HepG2 (cell line): Measurements from ENCODE around the gene ZNF184. TPM values are rescaled to one million over a fixed set of nuclear protein-coding genes. Genes with fewer than 3 reads are reported as not detected.

Experiments used
- AHR ChIP-seq: IDR thresholded peaks from 2 replicates; pipeline ENCODE4 v1.6.1; 2018; ENCODE audit warnings: missing genetic modification reagents, missing compliant biosample characterization
- FOXA1 ChIP-seq, 2 experiments: fragments of 450-650 bp in 1 of 2; sonication (generic) in 1 of 2; formaldehyde crosslinking in 1 of 2; IDR thresholded peaks; 2 replicates each; pipeline versions ENCODE4 v1.4.0 to v1.6.1; 2016 to 2020; ENCODE audit warnings: missing genetic modification reagents in 1 of 2
- FOXA3 ChIP-seq: IDR thresholded peaks from 2 replicates; pipeline ENCODE4 v1.6.1; 2016; ENCODE audit warnings: missing genetic modification reagents, missing compliant biosample characterization
- HNRNPH1 ChIP-seq: fragments of 200-400 bp; formaldehyde crosslinking; optimal IDR thresholded peaks from 2 replicates; pipeline ENCODE3; 2017; ENCODE audit warnings: mild to moderate bottlenecking, low read depth, low read length
- ISL2 ChIP-seq: sonication (generic); formaldehyde crosslinking; IDR thresholded peaks from 2 replicates; pipeline ENCODE4 v1.5.0; 2020; ENCODE audit warnings: missing genetic modification reagents
- LRRFIP1 ChIP-seq: sonication (generic); formaldehyde crosslinking; conservative IDR thresholded peaks from 2 replicates; pipeline ENCODE4 v1.4.0; 2020; ENCODE audit warnings: missing genetic modification reagents
- MAF1 ChIP-seq: sonication (generic); formaldehyde crosslinking; IDR thresholded peaks from 2 replicates; pipeline ENCODE4 v1.5.0; 2020; ENCODE audit warnings: missing genetic modification reagents, borderline replicate concordance
- MAZ ChIP-seq, 2 experiments: sonication (generic) in 1 of 2; formaldehyde crosslinking in 1 of 2; IDR thresholded peaks; 2 replicates each; pipeline versions ENCODE4 v1.5.0 to v1.6.1; 2012 to 2020; ENCODE audit warnings: low read depth in 2 of 2, mild to moderate bottlenecking in 2 of 2, borderline replicate concordance in 1 of 2, improper control_type of control experiment in 1 of 2, low read length in 1 of 2, missing genetic modification reagents in 1 of 2, moderate library complexity in 1 of 2
- MNT ChIP-seq: fragments of 450-650 bp; IDR thresholded peaks from 2 replicates; pipeline ENCODE4 v1.6.1; 2016
- MXD1 ChIP-seq: sonication (generic); formaldehyde crosslinking; IDR thresholded peaks from 2 replicates; pipeline ENCODE4 v1.4.0; 2020; ENCODE audit warnings: mild to moderate bottlenecking, missing genetic modification reagents
- NR3C1 ChIP-seq: sonication (generic); formaldehyde crosslinking; IDR thresholded peaks from 2 replicates; pipeline ENCODE4 v1.4.0; 2020; ENCODE audit warnings: missing genetic modification reagents
- SRY ChIP-seq: sonication (generic); formaldehyde crosslinking; IDR thresholded peaks from 2 replicates; pipeline ENCODE4 v1.8.0; 2022; ENCODE audit warnings: mild to moderate bottlenecking, missing genetic modification reagents
- TAF15 ChIP-seq: fragments of 200-400 bp; formaldehyde crosslinking; IDR thresholded peaks from one replicate; pipeline ENCODE4 v1.6.1; 2018; ENCODE audit warnings: mild to moderate bottlenecking, low read depth, low read length; ENCODE audit not compliant: poor library complexity, severe bottlenecking
- ZBTB20 ChIP-seq: sonication (generic); formaldehyde crosslinking; IDR thresholded peaks from 2 replicates; pipeline ENCODE4 v1.8.1; 2023; ENCODE audit warnings: missing genetic modification reagents, low read depth, mild to moderate bottlenecking, borderline replicate concordance
- ZBTB3 ChIP-seq: sonication (generic); formaldehyde crosslinking; IDR thresholded peaks from 2 replicates; pipeline ENCODE4 v1.4.0; 2020; ENCODE audit warnings: low read depth, mild to moderate bottlenecking, moderate library complexity, missing genetic modification reagents, borderline replicate concordance
- ZNF672 ChIP-seq: sonication (generic); formaldehyde crosslinking; IDR thresholded peaks from 2 replicates; pipeline ENCODE4 v1.8.1; 2022; ENCODE audit warnings: missing genetic modification reagents
- ZNF737 ChIP-seq: sonication (generic); formaldehyde crosslinking; IDR thresholded peaks from 2 replicates; pipeline ENCODE4 v1.5.0; 2020; ENCODE audit warnings: missing genetic modification reagents, mild to moderate bottlenecking, borderline replicate concordance
- ZNF749 ChIP-seq: sonication (generic); formaldehyde crosslinking; IDR thresholded peaks from 2 replicates; pipeline ENCODE4 v1.8.0; 2022; ENCODE audit warnings: mild to moderate bottlenecking, missing genetic modification reagents, moderate library complexity, borderline replicate concordance
- polyA plus RNA-seq, 8 experiments: library from polyadenylated mRNA; depleted of rRNA in 3 of 8; stranded (reverse) in 7 of 8; unstranded in 1 of 8; fragments of >200 nt; fragmentation: Illumina TruSeq in 4 of 8; extraction: Trizol in 4 of 8; gene quantifications; 2 replicates each; pipeline versions ENCODE4 v1.2.1 to v1.2.3, GENCODE V29; 2011 to 2016; ENCODE audit warnings: low read depth in 4 of 8, missing spikeins in 1 of 8, mixed read lengths in 1 of 8; ENCODE audit not compliant: insufficient read depth in 1 of 8
- total RNA-seq, 5 experiments: library from RNA; depleted of rRNA; stranded (reverse); fragments of >200 nt; fragmentation: Illumina TruSeq; extraction: Trizol; gene quantifications; 2 replicates each; pipeline ENCODE4 v1.2.3, GENCODE V29; 2016; ENCODE audit warnings: low read depth in 1 of 5
- TF ChIP-seq, protein P1 (sequence below): sonication (generic); formaldehyde crosslinking; IDR thresholded peaks from 2 replicates; pipeline ENCODE4 v1.4.0; 2020; ENCODE audit warnings: missing genetic modification reagents
- TF ChIP-seq, protein P2 (sequence below): sonication (generic); formaldehyde crosslinking; IDR thresholded peaks from 2 replicates; pipeline ENCODE4 v1.5.1; 2020; ENCODE audit warnings: missing genetic modification reagents, mild to moderate bottlenecking, borderline replicate concordance

The ZNF184 gene
- total and polyA plus RNA-seq, 2 of the 13 experiments (the other 11 are each of a cell fraction or from before 2014, with no cell fraction given): 2.1 to 10.1 TPM

DNA sequence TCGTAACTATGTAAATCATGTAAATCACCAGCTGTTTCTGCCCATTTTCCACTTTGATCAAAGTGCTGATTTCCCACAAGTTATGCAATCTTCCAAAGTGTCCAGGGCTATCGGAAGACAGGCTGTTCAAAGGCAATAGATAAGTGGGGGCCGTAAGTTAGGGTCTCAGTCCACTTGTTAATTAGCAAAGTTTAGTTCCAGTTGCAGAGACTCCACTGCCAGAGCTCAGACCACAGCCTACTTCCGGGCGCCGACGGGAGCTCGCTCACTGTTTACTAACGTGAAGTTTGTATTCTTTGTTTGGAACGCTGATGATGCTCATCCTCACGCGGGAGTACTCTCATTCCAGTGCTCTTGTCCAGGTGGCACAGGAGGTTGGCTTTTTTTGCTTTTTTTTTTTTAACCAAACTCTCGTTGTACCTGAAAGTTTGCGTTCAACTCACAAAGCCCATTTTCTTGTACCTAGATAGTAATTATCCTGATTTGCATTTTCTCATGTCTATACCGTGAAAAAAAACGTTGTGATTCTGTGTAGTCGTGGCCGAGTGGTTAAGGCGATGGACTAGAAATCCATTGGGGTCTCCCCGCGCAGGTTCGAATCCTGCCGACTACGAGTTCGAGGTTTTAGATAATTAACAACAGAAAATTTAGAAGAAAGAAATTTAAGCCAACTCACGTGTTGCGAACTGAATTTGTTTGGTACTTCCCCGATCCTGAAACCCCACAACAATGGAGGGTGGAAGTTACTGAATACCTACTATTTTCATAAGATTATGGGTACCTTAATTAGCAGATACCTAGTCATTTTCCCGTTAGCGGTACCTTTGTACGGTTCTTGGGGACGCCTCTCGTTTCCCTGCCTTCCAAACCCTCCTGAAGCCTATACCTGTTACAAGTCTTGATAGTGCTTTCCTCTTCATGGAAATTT lies 29.9 kb upstream of the ZNF184 start (continued):
- TF ChIP-seq, protein P1, sequence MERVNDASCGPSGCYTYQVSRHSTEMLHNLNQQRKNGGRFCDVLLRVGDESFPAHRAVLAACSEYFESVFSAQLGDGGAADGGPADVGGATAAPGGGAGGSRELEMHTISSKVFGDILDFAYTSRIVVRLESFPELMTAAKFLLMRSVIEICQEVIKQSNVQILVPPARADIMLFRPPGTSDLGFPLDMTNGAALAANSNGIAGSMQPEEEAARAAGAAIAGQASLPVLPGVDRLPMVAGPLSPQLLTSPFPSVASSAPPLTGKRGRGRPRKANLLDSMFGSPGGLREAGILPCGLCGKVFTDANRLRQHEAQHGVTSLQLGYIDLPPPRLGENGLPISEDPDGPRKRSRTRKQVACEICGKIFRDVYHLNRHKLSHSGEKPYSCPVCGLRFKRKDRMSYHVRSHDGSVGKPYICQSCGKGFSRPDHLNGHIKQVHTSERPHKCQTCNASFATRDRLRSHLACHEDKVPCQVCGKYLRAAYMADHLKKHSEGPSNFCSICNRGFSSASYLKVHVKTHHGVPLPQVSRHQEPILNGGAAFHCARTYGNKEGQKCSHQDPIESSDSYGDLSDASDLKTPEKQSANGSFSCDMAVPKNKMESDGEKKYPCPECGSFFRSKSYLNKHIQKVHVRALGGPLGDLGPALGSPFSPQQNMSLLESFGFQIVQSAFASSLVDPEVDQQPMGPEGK (CRISPR knock-in tag): peak; percentile 21
- no peak for TF ChIP-seq ZNF737 (CRISPR knock-in tag)
- TF ChIP-seq ZNF672 (CRISPR knock-in tag): no peak
- TF ChIP-seq TAF15: no peak
- no peak for TF ChIP-seq NR3C1 (CRISPR knock-in tag)
- no peak for TF ChIP-seq MNT
- TF ChIP-seq, protein P2, sequence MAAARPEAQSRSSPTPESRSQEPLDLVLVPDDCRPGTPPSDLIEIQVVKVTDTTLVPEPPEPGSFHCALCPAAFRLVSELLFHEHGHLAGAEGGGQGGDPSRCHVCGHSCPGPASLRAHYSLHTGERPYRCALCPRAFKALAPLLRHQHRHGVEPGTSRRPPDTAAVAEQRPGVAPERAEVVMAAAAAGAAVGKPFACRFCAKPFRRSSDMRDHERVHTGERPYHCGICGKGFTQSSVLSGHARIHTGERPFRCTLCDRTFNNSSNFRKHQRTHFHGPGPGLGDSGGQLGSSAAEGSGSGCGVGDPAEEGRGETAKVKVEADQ (CRISPR knock-in tag): peak; percentile 71; the same call in 1 of the 2 replicates
- no peak for TF ChIP-seq LRRFIP1
- no peak; the same call in 1 of the 2 replicates for TF ChIP-seq MXD1 (CRISPR knock-in tag)
- no peak for TF ChIP-seq HNRNPH1
- TF ChIP-seq ZBTB20 (CRISPR knock-in tag): no peak
- TF ChIP-seq SRY (CRISPR knock-in tag): no peak
- TF ChIP-seq ISL2 (CRISPR knock-in tag): no peak
- no peak for TF ChIP-seq FOXA1 (IDR thresholded peaks at IDR 0.05)
- TF ChIP-seq FOXA1 (CRISPR knock-in tag; IDR thresholded peaks at IDR 0.05): no peak
- no peak for TF ChIP-seq MAZ (IDR thresholded peaks at IDR 0.05; ENCODE audit: borderline replicate concordance, low read depth, low read length)
- no peak for TF ChIP-seq MAZ (CRISPR knock-in tag; IDR thresholded peaks at IDR 0.05; ENCODE audit: low read depth)
- TF ChIP-seq ZNF749 (CRISPR knock-in tag): 0 out of 2 replicates have a peak, but pooled peaks have one; percentile 3
- TF ChIP-seq AHR (CRISPR knock-in tag): no peak
- peak; percentile 48; the same call in 1 of the 2 replicates for TF ChIP-seq FOXA3 (CRISPR knock-in tag)
- TF ChIP-seq MAF1: no peak
- TF ChIP-seq ZBTB3: no peak
